KMS-11 (cell line): ENCODE results near the gene MYH6.

Experiments used
- H2AFZ ChIP-seq: fragments of 200-600 bp; sonication (generic); 2 replicates; pipeline ENCODE4 v1.6.1; 2016; ENCODE audit warnings: antibody characterized with exemption, mixed run types, low read depth
- H3K27ac ChIP-seq: fragments of 200-600 bp; sonication (generic); 2 replicates; pipeline ENCODE4 v1.6.1; 2016; ENCODE audit warnings: mild to moderate bottlenecking, mixed run types
- H3K27me3 ChIP-seq: fragments of 200-600 bp; sonication (generic); 2 replicates; pipeline ENCODE4 v1.6.1; 2017; ENCODE audit warnings: mild to moderate bottlenecking, low read depth, mixed run types, moderate library complexity; ENCODE audit not compliant: insufficient read depth
- H3K36me3 ChIP-seq: fragments of 200-600 bp; sonication (generic); 2 replicates; pipeline ENCODE4 v1.6.1; 2017; ENCODE audit warnings: mild to moderate bottlenecking, mixed run types; ENCODE audit not compliant: insufficient read depth
- H3K4me1 ChIP-seq: fragments of 200-600 bp; sonication (generic); 2 replicates; pipeline ENCODE4 v1.6.1; 2016; ENCODE audit warnings: mild to moderate bottlenecking, low read depth, mixed run types; ENCODE audit not compliant: poor library complexity, severe bottlenecking
- H3K4me2 ChIP-seq: fragments of 200-600 bp; sonication (generic); 2 replicates; pipeline ENCODE4 v1.7.0; 2016; ENCODE audit warnings: mild to moderate bottlenecking, mixed run types
- H3K4me3 ChIP-seq: fragments of 200-600 bp; sonication (generic); IDR thresholded peaks from 2 replicates; pipeline ENCODE4 v1.6.1; 2017; ENCODE audit warnings: low read depth, low read length, mixed read lengths; ENCODE audit not compliant: insufficient read depth
- H3K79me2 ChIP-seq: fragments of 200-600 bp; sonication (generic); 2 replicates; pipeline ENCODE4 v1.6.1; 2016; ENCODE audit warnings: low read depth, mixed run types; ENCODE audit not compliant: insufficient read depth
- H3K9ac ChIP-seq: fragments of 200-600 bp; sonication (generic); 2 replicates; pipeline ENCODE4 v1.6.1; 2016; ENCODE audit warnings: mild to moderate bottlenecking, mixed run types
- H4K20me1 ChIP-seq: fragments of 200-600 bp; sonication (generic); 2 replicates; pipeline ENCODE4 v1.6.1; 2016; ENCODE audit warnings: mild to moderate bottlenecking, mixed run types; ENCODE audit not compliant: insufficient read depth
- TF ChIP-seq, protein P1 (sequence below): fragments of 200-600 bp; sonication (generic); conservative IDR thresholded peaks from 2 replicates; pipeline ENCODE4 v1.6.1; 2017; ENCODE audit warnings: low read depth, mild to moderate bottlenecking, antibody characterized with exemption, low read length, moderate library complexity, mixed read lengths

Gene MYH6

DNA sequence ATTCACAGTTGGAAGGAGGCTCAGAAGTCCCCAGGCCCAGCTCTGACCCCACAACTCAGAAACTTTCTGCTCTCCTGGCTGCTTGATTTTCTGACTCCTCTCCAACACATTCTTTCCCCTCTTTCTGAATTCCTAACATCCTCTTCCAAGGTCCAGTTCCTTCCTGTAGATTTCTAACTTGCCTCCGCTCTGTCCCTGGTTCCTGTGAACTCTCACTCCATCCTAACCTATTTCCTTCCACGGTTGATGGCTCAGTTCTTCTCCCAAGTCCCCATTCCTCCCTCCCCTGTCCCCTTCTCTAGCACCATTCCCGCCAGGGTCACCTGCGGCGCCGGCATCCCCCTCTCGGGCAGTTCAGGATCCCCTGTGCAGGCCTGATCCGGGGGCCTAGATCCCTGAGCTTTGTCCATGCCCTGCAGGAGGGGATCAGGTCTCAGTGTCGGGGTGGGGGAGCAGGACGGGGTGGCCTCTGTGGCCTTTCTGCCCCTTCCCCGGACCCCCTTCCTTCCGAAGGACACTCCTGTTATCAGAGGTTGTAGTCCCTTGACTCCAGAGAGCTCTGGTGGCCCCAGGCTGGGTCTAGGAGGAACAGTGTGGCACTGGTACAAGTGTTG lies 49.4 kb downstream of the MYH6 start:
- Histone ChIP-seq H3K27ac (no peak overlapping the region), H4K20me1 (no peaks in the 10 kb centered on the region), H3K4me2 (no peak overlapping the region), H3K36me3 (no peaks in the 10 kb centered on the region), H3K27me3 (no peaks in the 10 kb centered on the region), H3K9ac (no peak overlapping the region), H3K4me1 (no peaks in the 10 kb centered on the region), H2AFZ (no peak overlapping the region), H3K4me3 (no peak overlapping the region), H3K79me2 (no peaks in the 10 kb centered on the region)
- TF ChIP-seq, protein P1, sequence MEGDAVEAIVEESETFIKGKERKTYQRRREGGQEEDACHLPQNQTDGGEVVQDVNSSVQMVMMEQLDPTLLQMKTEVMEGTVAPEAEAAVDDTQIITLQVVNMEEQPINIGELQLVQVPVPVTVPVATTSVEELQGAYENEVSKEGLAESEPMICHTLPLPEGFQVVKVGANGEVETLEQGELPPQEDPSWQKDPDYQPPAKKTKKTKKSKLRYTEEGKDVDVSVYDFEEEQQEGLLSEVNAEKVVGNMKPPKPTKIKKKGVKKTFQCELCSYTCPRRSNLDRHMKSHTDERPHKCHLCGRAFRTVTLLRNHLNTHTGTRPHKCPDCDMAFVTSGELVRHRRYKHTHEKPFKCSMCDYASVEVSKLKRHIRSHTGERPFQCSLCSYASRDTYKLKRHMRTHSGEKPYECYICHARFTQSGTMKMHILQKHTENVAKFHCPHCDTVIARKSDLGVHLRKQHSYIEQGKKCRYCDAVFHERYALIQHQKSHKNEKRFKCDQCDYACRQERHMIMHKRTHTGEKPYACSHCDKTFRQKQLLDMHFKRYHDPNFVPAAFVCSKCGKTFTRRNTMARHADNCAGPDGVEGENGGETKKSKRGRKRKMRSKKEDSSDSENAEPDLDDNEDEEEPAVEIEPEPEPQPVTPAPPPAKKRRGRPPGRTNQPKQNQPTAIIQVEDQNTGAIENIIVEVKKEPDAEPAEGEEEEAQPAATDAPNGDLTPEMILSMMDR, result no peak

DNA sequence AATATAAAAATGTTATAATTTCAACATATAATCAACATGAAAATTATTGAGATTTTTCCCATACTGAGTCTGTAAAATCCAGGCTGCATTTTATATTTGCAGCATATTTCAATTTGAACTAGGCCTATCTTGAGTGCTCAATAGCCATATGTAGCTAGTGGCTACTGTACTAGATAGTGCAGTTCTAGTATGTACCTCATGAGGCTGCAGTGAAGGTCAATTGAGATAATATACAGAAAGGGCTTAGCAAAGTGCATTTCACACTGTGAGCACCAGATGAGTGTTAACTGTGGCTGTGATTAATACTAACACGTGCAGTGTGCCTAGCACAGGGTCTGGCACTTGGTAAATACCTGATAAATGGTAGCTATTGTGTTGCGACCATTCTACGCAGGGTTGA lies 50.0 kb downstream of the MYH6 start:
- Histone ChIP-seq H3K4me3 (no peak overlapping the region), H3K9ac (no peak overlapping the region), H3K27ac (no peak overlapping the region), H2AFZ (no peak overlapping the region), H3K27me3 (no peaks in the 10 kb centered on the region), H3K36me3 (no peaks in the 10 kb centered on the region), H3K4me2 (no peak overlapping the region), H3K4me1 (no peaks in the 10 kb centered on the region), H3K79me2 (no peaks in the 10 kb centered on the region), H4K20me1 (no peaks in the 10 kb centered on the region)
- TF ChIP-seq, protein P1, result no peak

DNA sequence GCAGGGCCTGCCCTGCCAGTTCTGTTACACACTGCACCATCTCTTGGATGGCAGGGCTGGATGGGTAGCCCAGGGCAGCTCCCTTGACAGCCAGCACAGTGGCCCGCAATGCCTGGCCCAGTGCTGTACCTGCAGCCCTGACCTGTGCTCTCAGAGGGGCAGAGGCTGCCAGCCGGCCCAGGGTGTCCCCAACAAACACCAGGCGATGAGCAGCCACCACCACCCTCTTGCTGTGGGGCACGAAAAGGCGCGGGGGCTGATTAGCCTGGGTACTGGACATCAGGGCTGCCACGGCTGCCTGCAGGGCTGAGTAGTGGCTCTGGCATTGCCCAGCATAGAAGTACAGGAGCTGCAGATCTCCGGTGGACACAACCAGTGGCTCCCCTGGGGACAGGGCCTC lies 50.8 kb downstream of the MYH6 start:
- no peak overlapping the region for H3K9ac ChIP-seq
- no peaks in the 10 kb centered on the region for H4K20me1 ChIP-seq
- H3K27me3 ChIP-seq, result no peaks in the 10 kb centered on the region
- no peak overlapping the region for H3K27ac ChIP-seq
- no peaks in the 10 kb centered on the region for H3K36me3 ChIP-seq
- H3K79me2 ChIP-seq, result no peaks in the 10 kb centered on the region
- H3K4me3 ChIP-seq, result no peak overlapping the region
- H2AFZ ChIP-seq, result no peak overlapping the region
- TF ChIP-seq, protein P1, result no peak
- H3K4me1 ChIP-seq, result no peaks in the 10 kb centered on the region
- no peak overlapping the region for H3K4me2 ChIP-seq

DNA sequence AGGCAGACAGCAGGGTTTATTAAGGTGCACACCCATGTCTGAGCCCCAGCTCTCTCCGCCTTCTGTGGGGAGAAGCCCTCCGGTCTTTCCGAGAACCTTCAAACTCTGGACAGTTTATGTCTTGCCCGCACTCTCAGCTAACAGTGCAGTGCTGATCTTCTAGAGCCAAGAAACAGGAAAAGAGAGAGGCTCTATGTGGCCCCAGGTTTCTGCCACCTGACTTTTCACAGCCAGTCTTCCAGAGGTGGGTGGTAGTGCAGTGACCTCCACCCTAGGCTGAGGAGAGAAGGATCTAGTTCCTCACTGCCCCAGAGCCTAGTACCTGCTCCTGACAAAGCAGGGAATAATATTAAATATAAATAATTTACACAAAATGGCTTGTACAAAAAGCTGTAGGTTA lies 51.4 kb downstream of the MYH6 start:
- no peak overlapping the region for H3K27ac ChIP-seq
- no peaks in the 10 kb centered on the region for H3K36me3 ChIP-seq
- H3K4me3 ChIP-seq, result no peak overlapping the region
- no peaks in the 10 kb centered on the region for H4K20me1 ChIP-seq
- no peak overlapping the region for H2AFZ ChIP-seq
- H3K4me2 ChIP-seq, result no peak overlapping the region
- no peaks in the 10 kb centered on the region for H3K27me3 ChIP-seq
- TF ChIP-seq, protein P1, result no peak
- H3K79me2 ChIP-seq, result no peaks in the 10 kb centered on the region
- no peaks in the 10 kb centered on the region for H3K4me1 ChIP-seq
- H3K9ac ChIP-seq, result no peak overlapping the region
